OCI-LY1 (cell line): ENCODE results near the gene CD244.

Source experiments
- H2AFZ ChIP-seq: fragments of 200-600 bp; sonication (generic), shearing (Covaris generic); 2 replicates; pipeline ENCODE4 v1.6.0; 2014; ENCODE audit warnings: antibody characterized with exemption, mild to moderate bottlenecking, low read length
- H3F3A ChIP-seq: fragments of 200-600 bp; sonication (generic), shearing (Covaris generic); 2 replicates; pipeline ENCODE4 v1.6.0; 2014; ENCODE audit warnings: mild to moderate bottlenecking, antibody characterized with exemption, low read length, moderate library complexity; ENCODE audit not compliant: insufficient read depth
- H3K27ac ChIP-seq: fragments of 200-600 bp; sonication (generic); 2 replicates; pipeline ENCODE4 v1.5.1; 2014; ENCODE audit warnings: low read length, mixed run types, mild to moderate bottlenecking, low read depth; ENCODE audit not compliant: poor library complexity, severe bottlenecking
- H3K27me3 ChIP-seq: fragments of 200-600 bp; sonication (generic); 2 replicates; pipeline ENCODE4 v1.6.0; 2014; ENCODE audit warnings: antibody characterized with exemption, mild to moderate bottlenecking, low read length, moderate library complexity; ENCODE audit not compliant: insufficient read depth
- H3K36me3 ChIP-seq: fragments of 200-600 bp; sonication (generic); 2 replicates; pipeline ENCODE4 v1.6.1; 2014; ENCODE audit warnings: mild to moderate bottlenecking, antibody characterized with exemption, low read length, moderate library complexity, mixed read lengths; ENCODE audit not compliant: insufficient read depth
- H3K4me1 ChIP-seq: fragments of 200-600 bp; sonication (generic); 2 replicates; pipeline ENCODE4 v1.5.1; 2014; ENCODE audit warnings: mild to moderate bottlenecking, low read length, moderate library complexity; ENCODE audit not compliant: insufficient read depth, severe bottlenecking
- H3K4me2 ChIP-seq: fragments of 200-600 bp; sonication (generic), shearing (Covaris generic); 2 replicates; pipeline ENCODE4 v1.6.1; 2014; ENCODE audit warnings: low read length
- H3K4me3 ChIP-seq: fragments of 200-600 bp; sonication (generic); 2 replicates; pipeline ENCODE4 v1.5.1; 2014; ENCODE audit warnings: low read length, low read depth, mild to moderate bottlenecking, mixed read lengths; ENCODE audit not compliant: poor library complexity, severe bottlenecking
- H3K79me2 ChIP-seq: fragments of 200-600 bp; shearing (Covaris generic); 2 replicates; pipeline ENCODE4 v1.6.1; 2016; ENCODE audit warnings: mixed run types, low read length, mixed read lengths; ENCODE audit not compliant: insufficient read depth
- H3K9ac ChIP-seq: fragments of 200-600 bp; sonication (generic), shearing (Covaris generic); 2 replicates; pipeline ENCODE4 v1.6.1; 2014; ENCODE audit warnings: mild to moderate bottlenecking, low read length, mixed read lengths
- H3K9me2 ChIP-seq: fragments of 200-600 bp; sonication (generic), shearing (Covaris generic); 2 replicates; pipeline ENCODE4 v1.6.1; 2014; ENCODE audit warnings: low read depth, mild to moderate bottlenecking, low read length, mixed read lengths
- H3K9me3 ChIP-seq: fragments of 200-600 bp; shearing (Covaris generic); 2 replicates; pipeline ENCODE4 v1.6.1; 2014; ENCODE audit warnings: low read length, mixed read lengths
- H4K20me1 ChIP-seq: fragments of 200-600 bp; sonication (generic), shearing (Covaris generic); 2 replicates; pipeline ENCODE4 v1.6.0; 2016; ENCODE audit warnings: mild to moderate bottlenecking, low read length; ENCODE audit not compliant: insufficient read depth
- EZH2 ChIP-seq: fragments of 200-600 bp; sonication (generic), shearing (Covaris generic); IDR thresholded peaks from 2 replicates; pipeline ENCODE4 v1.8.0; 2017; ENCODE audit warnings: borderline replicate concordance, mixed run types, mild to moderate bottlenecking, antibody characterized with exemption, low read length, moderate library complexity, mixed read lengths
- TF ChIP-seq, protein P1 (sequence below): fragments of 200-600 bp; sonication (generic), shearing (Covaris generic); IDR thresholded peaks from 2 replicates; pipeline ENCODE4 v1.5.1; 2017; ENCODE audit warnings: mild to moderate bottlenecking, antibody characterized with exemption, low read length, moderate library complexity, mixed read lengths

CD244 gene

DNA sequence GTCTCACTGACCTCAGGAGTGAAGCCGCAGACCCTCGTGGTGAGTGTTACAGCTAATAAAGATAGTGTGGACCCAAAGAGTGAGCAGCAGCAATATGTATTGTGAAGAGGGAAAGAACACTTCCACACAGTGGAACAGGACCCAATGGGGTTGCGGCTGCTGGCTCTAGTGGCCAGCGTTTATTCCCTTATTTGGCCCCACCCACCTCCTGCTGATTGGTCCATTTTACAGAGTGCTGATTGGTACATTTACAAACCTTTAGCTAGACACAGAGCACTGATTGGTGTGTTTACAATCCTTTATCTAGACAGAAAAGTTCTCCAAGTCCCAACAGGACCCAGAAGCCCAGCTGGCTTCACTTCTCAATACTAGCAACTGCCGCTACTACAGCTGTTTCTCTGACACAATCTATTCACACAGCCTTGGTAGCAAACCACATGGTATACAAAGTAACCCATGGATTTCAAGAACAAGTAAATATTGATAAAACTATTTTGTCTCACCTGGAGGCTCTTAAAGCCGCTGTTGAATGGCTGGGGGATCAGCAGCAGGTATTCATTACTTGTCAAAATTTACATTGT is 47.6 kb upstream of the CD244 start:
- Histone ChIP-seq H3K27me3 (no peaks in the 10 kb centered on the region), H2AFZ (no peak overlapping the region), H3K4me3 (no peak overlapping the region), H3K27ac (no peak overlapping the region), H3K4me2 (no peak overlapping the region), H3K36me3 (no peaks in the 10 kb centered on the region), H3K9me2 (no peaks in the 10 kb centered on the region; the same call in 1 of the 2 replicates), H4K20me1 (no peaks in the 10 kb centered on the region), H3F3A (no peaks in the 10 kb centered on the region), H3K79me2 (no peaks in the 10 kb centered on the region), H3K4me1 (no peaks in the 10 kb centered on the region), H3K9ac (no peak overlapping the region), H3K9me3 (no peaks in the 10 kb centered on the region)
- TF ChIP-seq EZH2 = no peak
- TF ChIP-seq, protein P1, sequence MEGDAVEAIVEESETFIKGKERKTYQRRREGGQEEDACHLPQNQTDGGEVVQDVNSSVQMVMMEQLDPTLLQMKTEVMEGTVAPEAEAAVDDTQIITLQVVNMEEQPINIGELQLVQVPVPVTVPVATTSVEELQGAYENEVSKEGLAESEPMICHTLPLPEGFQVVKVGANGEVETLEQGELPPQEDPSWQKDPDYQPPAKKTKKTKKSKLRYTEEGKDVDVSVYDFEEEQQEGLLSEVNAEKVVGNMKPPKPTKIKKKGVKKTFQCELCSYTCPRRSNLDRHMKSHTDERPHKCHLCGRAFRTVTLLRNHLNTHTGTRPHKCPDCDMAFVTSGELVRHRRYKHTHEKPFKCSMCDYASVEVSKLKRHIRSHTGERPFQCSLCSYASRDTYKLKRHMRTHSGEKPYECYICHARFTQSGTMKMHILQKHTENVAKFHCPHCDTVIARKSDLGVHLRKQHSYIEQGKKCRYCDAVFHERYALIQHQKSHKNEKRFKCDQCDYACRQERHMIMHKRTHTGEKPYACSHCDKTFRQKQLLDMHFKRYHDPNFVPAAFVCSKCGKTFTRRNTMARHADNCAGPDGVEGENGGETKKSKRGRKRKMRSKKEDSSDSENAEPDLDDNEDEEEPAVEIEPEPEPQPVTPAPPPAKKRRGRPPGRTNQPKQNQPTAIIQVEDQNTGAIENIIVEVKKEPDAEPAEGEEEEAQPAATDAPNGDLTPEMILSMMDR = no peak

DNA sequence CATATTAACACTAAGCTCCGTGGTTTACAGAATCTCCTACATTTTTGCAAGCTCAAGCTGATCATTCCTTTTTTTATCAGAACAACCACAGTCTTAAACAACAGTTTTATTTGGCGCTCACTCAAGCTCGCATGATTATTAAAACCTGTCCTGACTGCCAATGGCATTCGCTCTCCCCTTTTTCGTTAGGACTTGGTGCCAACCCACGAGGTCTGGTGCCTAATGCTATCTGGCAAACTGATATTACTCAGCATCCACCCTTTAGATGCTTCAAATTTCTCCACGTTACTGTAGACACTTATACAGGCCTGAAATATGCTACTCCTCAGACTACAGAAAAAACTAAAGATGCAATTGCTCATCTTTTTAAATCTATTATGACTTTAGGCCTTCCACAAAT is 45.3 kb upstream of the CD244 start:
- Histone ChIP-seq H3K36me3 (no peaks in the 10 kb centered on the region), H3K4me2 (no peak overlapping the region), H3F3A (no peaks in the 10 kb centered on the region), H3K4me1 (no peaks in the 10 kb centered on the region), H3K27me3 (no peaks in the 10 kb centered on the region), H3K27ac (no peak overlapping the region), H3K9me3 (no peaks in the 10 kb centered on the region), H3K9ac (no peak overlapping the region), H2AFZ (no peak overlapping the region), H3K4me3 (no peak overlapping the region), H3K9me2 (no peaks in the 10 kb centered on the region; the same call in 1 of the 2 replicates), H3K79me2 (no peaks in the 10 kb centered on the region), H4K20me1 (no peaks in the 10 kb centered on the region)
- no peak for TF ChIP-seq EZH2
- TF ChIP-seq, protein P1 = no peak

DNA sequence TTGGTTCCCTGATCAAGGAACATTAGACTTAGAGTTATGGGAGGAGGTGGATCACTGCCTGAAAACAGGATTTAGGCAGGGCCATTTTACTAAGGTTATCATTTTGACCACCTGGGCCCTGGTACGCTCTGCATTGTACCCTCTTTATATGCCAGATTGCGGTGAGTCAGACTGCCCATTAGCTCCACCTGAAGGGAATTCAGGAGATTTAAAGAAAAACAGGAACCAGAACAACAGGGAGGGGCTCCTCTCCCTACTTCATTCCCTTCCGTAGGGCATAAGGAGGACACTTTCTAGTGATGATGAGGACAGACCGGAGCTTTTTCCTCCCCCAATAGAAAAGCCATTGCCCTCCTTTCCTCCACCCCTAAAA is 42.9 kb upstream of the CD244 start:
- no peak overlapping the region for H3K27ac ChIP-seq
- H4K20me1 ChIP-seq = no peaks in the 10 kb centered on the region
- no peaks in the 10 kb centered on the region for H3K79me2 ChIP-seq
- no peaks in the 10 kb centered on the region for H3K4me1 ChIP-seq
- no peaks in the 10 kb centered on the region for H3K9me3 ChIP-seq
- no peaks in the 10 kb centered on the region for H3K27me3 ChIP-seq
- H3K4me3 ChIP-seq = no peak overlapping the region
- no peaks in the 10 kb centered on the region; the same call in 1 of the 2 replicates for H3K9me2 ChIP-seq
- no peak overlapping the region for H3K9ac ChIP-seq
- H2AFZ ChIP-seq = no peak overlapping the region
- TF ChIP-seq, protein P1 = no peak
- no peak for TF ChIP-seq EZH2
- H3K4me2 ChIP-seq = no peak overlapping the region
- H3F3A ChIP-seq = no peaks in the 10 kb centered on the region
- H3K36me3 ChIP-seq = no peaks in the 10 kb centered on the region
